K562 (cell line): ENCODE measurements around the gene CENPN. TPM values are rescaled to one million over a fixed set of nuclear protein-coding genes. Genes with fewer than 3 reads are reported as not detected.

Source experiments
- CREB3 ChIP-seq: fragments of 450-650 bp; conservative IDR thresholded peaks from 2 replicates; pipeline ENCODE4 v1.6.1; 2016; ENCODE audit warnings: missing genetic modification characterization, low read depth, mild to moderate bottlenecking, missing compliant biosample characterization, moderate library complexity
- CREBBP ChIP-seq: IDR thresholded peaks from one replicate; pipeline ENCODE4 v1.6.1; 2012; ENCODE audit warnings: low read depth, mild to moderate bottlenecking, control low read depth, inconsistent platforms, low read length
- CTBP1 ChIP-seq: fragments of 450-650 bp; IDR thresholded peaks from 2 replicates; pipeline ENCODE4 v1.6.1; 2016; ENCODE audit warnings: borderline replicate concordance
- DMBX1 ChIP-seq: fragments of 250-450 bp; sonication (Bioruptor Pico); IDR thresholded peaks from 2 replicates; pipeline ENCODE4 v1.8.0; 2022; ENCODE audit warnings: inconsistent platforms, mild to moderate bottlenecking, moderate library complexity, borderline replicate concordance
- FOS ChIP-seq: IDR thresholded peaks from 3 replicates; pipeline ENCODE4 v1.6.1; 2011; ENCODE audit not compliant: insufficient read length; ENCODE audit errors: extremely low read depth
- FOXK2 ChIP-seq, 2 experiments: fragments of 450-650 bp; IDR thresholded peaks in 1 of 2; conservative IDR thresholded peaks in 1 of 2; 2 replicates each; pipeline ENCODE4 v1.6.1; 2016; ENCODE audit warnings: low read depth in 2 of 2, mild to moderate bottlenecking in 1 of 2
- GTF2A2 ChIP-seq: IDR thresholded peaks from 2 replicates; pipeline ENCODE4 v1.6.1; 2016; ENCODE audit warnings: mild to moderate bottlenecking, missing genetic modification characterization, missing compliant biosample characterization
- HDGF ChIP-seq: fragments of 450-650 bp; IDR thresholded peaks from 2 replicates; pipeline ENCODE4 v1.6.1; 2016
- HIVEP1 ChIP-seq: fragments of 250-450 bp; sonication (Bioruptor Pico); IDR thresholded peaks from 2 replicates; pipeline ENCODE4 v1.4.0; 2020; ENCODE audit warnings: mild to moderate bottlenecking
- ILF3 ChIP-seq: fragments of 450-650 bp; IDR thresholded peaks from 2 replicates; pipeline ENCODE4 v1.6.1; 2018; ENCODE audit warnings: antibody characterized with exemption, mild to moderate bottlenecking, moderate library complexity, borderline replicate concordance
- KDM1A ChIP-seq, 2 experiments: fragments of 450-650 bp; IDR thresholded peaks; 2 replicates each; pipeline ENCODE4 v1.6.1; 2016; ENCODE audit warnings: mild to moderate bottlenecking in 2 of 2
- MTA2 ChIP-seq: fragments of 450-650 bp; IDR thresholded peaks from 2 replicates; pipeline ENCODE4 v1.6.1; 2016; ENCODE audit warnings: low read depth
- NFATC3 ChIP-seq: fragments of 450-650 bp; IDR thresholded peaks from 2 replicates; pipeline ENCODE4 v1.6.1; 2017; ENCODE audit warnings: mild to moderate bottlenecking
- PCBP1 ChIP-seq: fragments of 200-400 bp; formaldehyde crosslinking; IDR thresholded peaks from 2 replicates; pipeline ENCODE4 v1.6.1; 2018; ENCODE audit warnings: mild to moderate bottlenecking, low read depth, low read length; ENCODE audit not compliant: poor library complexity, severe bottlenecking
- PRPF4 ChIP-seq: fragments of 200-400 bp; formaldehyde crosslinking; IDR thresholded peaks from one replicate; pipeline ENCODE4 v1.6.1; 2017; ENCODE audit warnings: low read length, low read depth, mild to moderate bottlenecking; ENCODE audit not compliant: insufficient read depth, poor library complexity, severe bottlenecking
- RAD21 ChIP-seq, 2 experiments: fragments of 250-450 bp in 1 of 2; fragments of 450-650 bp in 1 of 2; sonication (Bioruptor Pico) in 1 of 2; formaldehyde crosslinking in 1 of 2; IDR thresholded peaks in 1 of 2; conservative IDR thresholded peaks in 1 of 2; 2 replicates each; pipeline versions ENCODE4 v1.4.0 to v1.8.0; 2020 to 2022; ENCODE audit warnings: mild to moderate bottlenecking in 2 of 2, moderate library complexity in 1 of 2
- ZBTB9 ChIP-seq: fragments of 450-650 bp; formaldehyde crosslinking; IDR thresholded peaks from 2 replicates; pipeline ENCODE4 v1.4.0; 2020; ENCODE audit warnings: mild to moderate bottlenecking, moderate library complexity
- ZNF274 ChIP-seq: IDR thresholded peaks from 2 replicates; pipeline ENCODE4 v1.6.1; 2011; ENCODE audit warnings: low read depth, mild to moderate bottlenecking, low read length, moderate library complexity, borderline replicate concordance
- ZNF408 ChIP-seq: fragments of 250-450 bp; sonication (Bioruptor Pico); IDR thresholded peaks from 2 replicates; pipeline ENCODE4 v1.4.0; 2020; ENCODE audit warnings: low read depth, mild to moderate bottlenecking, moderate library complexity
- polyA plus RNA-seq, 8 experiments: library from polyadenylated mRNA; depleted of rRNA in 4 of 8; stranded (reverse) in 5 of 8; unstranded in 3 of 8; fragments of >200 nt; fragmentation: Nextera tagmentation in 2 of 8; fragmentation: Illumina TruSeq in 1 of 8; extraction: Ambion mirVana in 2 of 8; extraction: Trizol in 1 of 8; gene quantifications; 2 replicates each; pipeline versions ENCODE4 v1.2.1 to v1.2.3, GENCODE V29; 2011 to 2014; ENCODE audit warnings: inconsistent platforms in 1 of 8, missing spikeins in 1 of 8
- total RNA-seq, 7 experiments: library from RNA; depleted of rRNA in 6 of 7; stranded (reverse); fragments of >200 nt in 6 of 7; fragmentation: Illumina TruSeq in 2 of 7; extraction: Trizol in 2 of 7; gene quantifications; 2 replicates each; pipeline versions ENCODE4 v1.2.1 to v1.2.3, GENCODE V29; 2011 to 2021; ENCODE audit warnings: low replicate concordance in 1 of 7
- TF ChIP-seq, protein P1 (sequence below): fragments of 150-350 bp; conservative IDR thresholded peaks from 2 replicates; pipeline ENCODE4 v1.6.1; 2014; ENCODE audit warnings: low read length
- TF ChIP-seq, protein P2 (sequence below): fragments of 450-650 bp; IDR thresholded peaks from 2 replicates; pipeline ENCODE4 v1.6.1; 2016; ENCODE audit warnings: borderline replicate concordance

CENPN gene
- total and polyA plus RNA-seq, 9 of the 15 experiments (the other 6 are each of a cell fraction or from before 2014, with no cell fraction given) = 92.3 to 384 (median 140) TPM

DNA sequence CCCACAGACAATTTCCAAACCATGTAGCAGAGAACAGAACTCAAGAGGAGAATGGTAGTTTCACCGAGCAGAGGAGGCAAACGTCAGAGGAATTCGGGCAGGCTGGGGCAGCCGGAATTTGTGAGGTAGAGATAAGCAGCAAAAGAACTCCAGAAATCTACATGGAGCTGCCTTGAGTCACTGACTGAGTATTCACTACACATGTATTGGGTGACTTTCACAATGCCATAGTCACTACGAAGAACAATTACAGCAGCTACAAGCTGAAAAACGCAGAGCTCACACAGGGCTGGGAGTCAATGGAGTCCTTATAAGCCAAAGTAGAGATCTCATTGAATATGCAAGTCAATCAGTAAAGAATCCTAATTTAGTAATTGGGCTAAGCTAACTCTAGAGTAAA, 13.7 kb upstream of the CENPN start (continued):
- TF ChIP-seq, protein P1, sequence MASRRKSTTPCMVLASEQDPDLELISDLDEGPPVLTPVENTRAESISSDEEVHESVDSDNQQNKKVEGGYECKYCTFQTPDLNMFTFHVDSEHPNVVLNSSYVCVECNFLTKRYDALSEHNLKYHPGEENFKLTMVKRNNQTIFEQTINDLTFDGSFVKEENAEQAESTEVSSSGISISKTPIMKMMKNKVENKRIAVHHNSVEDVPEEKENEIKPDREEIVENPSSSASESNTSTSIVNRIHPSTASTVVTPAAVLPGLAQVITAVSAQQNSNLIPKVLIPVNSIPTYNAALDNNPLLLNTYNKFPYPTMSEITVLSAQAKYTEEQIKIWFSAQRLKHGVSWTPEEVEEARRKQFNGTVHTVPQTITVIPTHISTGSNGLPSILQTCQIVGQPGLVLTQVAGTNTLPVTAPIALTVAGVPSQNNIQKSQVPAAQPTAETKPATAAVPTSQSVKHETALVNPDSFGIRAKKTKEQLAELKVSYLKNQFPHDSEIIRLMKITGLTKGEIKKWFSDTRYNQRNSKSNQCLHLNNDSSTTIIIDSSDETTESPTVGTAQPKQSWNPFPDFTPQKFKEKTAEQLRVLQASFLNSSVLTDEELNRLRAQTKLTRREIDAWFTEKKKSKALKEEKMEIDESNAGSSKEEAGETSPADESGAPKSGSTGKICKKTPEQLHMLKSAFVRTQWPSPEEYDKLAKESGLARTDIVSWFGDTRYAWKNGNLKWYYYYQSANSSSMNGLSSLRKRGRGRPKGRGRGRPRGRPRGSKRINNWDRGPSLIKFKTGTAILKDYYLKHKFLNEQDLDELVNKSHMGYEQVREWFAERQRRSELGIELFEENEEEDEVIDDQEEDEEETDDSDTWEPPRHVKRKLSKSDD = no peak
- no peak for TF ChIP-seq ZNF408 (CRISPR knock-in tag)
- no peak for TF ChIP-seq DMBX1 (CRISPR knock-in tag)
- no peak for TF ChIP-seq GTF2A2 (tag)
- no peak for TF ChIP-seq CTBP1
- TF ChIP-seq FOXK2 (conservative IDR thresholded peaks at IDR 0.05 in 1 of 2, IDR thresholded peaks at IDR 0.05 in 1 of 2; ENCODE audit: low read depth in 2 of 2) = peak in 1 of 2 experiments; percentile 23; a peak in 1 of 4 replicates
- TF ChIP-seq RAD21 (CRISPR knock-in tag; conservative IDR thresholded peaks at IDR 0.05 in 1 of 2, IDR thresholded peaks at IDR 0.05 in 1 of 2) = no peak
- TF ChIP-seq NFATC3 = no peak
- TF ChIP-seq PCBP1 = no peak
- TF ChIP-seq ZBTB9 (CRISPR knock-in tag) = no peak
- TF ChIP-seq HIVEP1 = no peak
- no peak for TF ChIP-seq KDM1A (IDR thresholded peaks at IDR 0.05)
- no peak for TF ChIP-seq CREB3 (tag)
- no peak for TF ChIP-seq PRPF4
- TF ChIP-seq MTA2 = no peak
- no peak for TF ChIP-seq ZNF274
- TF ChIP-seq ILF3 = no peak
- no peak for TF ChIP-seq CREBBP
- TF ChIP-seq HDGF = no peak
- TF ChIP-seq, protein P2, sequence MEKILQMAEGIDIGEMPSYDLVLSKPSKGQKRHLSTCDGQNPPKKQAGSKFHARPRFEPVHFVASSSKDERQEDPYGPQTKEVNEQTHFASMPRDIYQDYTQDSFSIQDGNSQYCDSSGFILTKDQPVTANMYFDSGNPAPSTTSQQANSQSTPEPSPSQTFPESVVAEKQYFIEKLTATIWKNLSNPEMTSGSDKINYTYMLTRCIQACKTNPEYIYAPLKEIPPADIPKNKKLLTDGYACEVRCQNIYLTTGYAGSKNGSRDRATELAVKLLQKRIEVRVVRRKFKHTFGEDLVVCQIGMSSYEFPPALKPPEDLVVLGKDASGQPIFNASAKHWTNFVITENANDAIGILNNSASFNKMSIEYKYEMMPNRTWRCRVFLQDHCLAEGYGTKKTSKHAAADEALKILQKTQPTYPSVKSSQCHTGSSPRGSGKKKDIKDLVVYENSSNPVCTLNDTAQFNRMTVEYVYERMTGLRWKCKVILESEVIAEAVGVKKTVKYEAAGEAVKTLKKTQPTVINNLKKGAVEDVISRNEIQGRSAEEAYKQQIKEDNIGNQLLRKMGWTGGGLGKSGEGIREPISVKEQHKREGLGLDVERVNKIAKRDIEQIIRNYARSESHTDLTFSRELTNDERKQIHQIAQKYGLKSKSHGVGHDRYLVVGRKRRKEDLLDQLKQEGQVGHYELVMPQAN = no peak
- TF ChIP-seq FOS = no peak
